Uterus (tissue), 2 donors: ENCODE measurements around the gene OBSCN.

Experiments
- POLR2A ChIP-seq, 2 donors: fragments of 450-650 bp; IDR thresholded peaks; one replicate each; pipeline ENCODE4 v1.6.1; 2016; ENCODE audit warnings: antibody characterized with exemption in 2 of 2, mild to moderate bottlenecking in 1 of 2, moderate library complexity in 1 of 2
- TF ChIP-seq, protein P1 (sequence below), 4 experiments: fragments of 200-600 bp in 2 of 4; fragments of 450-650 bp in 2 of 4; sonication (generic) in 2 of 4; IDR thresholded peaks; one replicate each; pipeline ENCODE4 v1.5.1; 2016 to 2019; ENCODE audit warnings: antibody characterized with exemption in 4 of 4, mild to moderate bottlenecking in 2 of 4, moderate library complexity in 1 of 4

DNA sequence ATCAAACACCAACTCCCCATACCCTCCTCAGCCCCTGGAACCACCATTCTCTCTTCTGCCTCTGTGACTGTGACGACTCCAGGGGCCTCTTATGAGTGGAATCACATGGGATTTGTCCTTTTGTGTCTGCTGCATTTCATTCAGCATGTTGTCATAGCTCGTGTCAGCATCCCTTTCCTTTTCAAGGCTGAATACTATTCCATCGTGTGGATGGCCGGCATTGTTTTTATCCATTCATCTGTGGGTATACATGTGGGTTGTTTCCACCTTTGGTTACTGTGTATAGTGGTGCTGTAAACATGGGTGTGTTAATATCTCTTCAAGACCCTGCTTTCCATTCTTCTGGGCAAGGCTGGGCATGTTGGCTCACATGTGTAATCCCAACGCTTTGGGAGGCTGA, 17.1 kb upstream of the OBSCN start:
- TF ChIP-seq, protein P1, sequence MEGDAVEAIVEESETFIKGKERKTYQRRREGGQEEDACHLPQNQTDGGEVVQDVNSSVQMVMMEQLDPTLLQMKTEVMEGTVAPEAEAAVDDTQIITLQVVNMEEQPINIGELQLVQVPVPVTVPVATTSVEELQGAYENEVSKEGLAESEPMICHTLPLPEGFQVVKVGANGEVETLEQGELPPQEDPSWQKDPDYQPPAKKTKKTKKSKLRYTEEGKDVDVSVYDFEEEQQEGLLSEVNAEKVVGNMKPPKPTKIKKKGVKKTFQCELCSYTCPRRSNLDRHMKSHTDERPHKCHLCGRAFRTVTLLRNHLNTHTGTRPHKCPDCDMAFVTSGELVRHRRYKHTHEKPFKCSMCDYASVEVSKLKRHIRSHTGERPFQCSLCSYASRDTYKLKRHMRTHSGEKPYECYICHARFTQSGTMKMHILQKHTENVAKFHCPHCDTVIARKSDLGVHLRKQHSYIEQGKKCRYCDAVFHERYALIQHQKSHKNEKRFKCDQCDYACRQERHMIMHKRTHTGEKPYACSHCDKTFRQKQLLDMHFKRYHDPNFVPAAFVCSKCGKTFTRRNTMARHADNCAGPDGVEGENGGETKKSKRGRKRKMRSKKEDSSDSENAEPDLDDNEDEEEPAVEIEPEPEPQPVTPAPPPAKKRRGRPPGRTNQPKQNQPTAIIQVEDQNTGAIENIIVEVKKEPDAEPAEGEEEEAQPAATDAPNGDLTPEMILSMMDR (IDR thresholded peaks at IDR 0.05), result no peak
- no peak for TF ChIP-seq POLR2A (IDR thresholded peaks at IDR 0.05)
